SK-N-SH treated with all-trans-retinoic acid at 6 μM for 48 hours (cell line): ENCODE data around the gene KHDRBS1.
"Not testable (repeated sequence)": the region's sequence is repeated elsewhere in the genome, so short reads cannot be mapped to it uniquely, and the experiment has no call there.

Experiments
- ATAC-seq: fragments of 200-7000 bp; cut with Tn5 transposase; 3 replicates; pipeline ENCODE4 v1.9.1; 2020; ENCODE audit warnings: mild to moderate bottlenecking, moderate library complexity
- ARNTL ChIP-seq: fragments of 450-650 bp; formaldehyde crosslinking; IDR thresholded peaks from 2 replicates; pipeline ENCODE4 v1.5.0; 2020; ENCODE audit warnings: low read depth, mild to moderate bottlenecking, moderate library complexity, borderline replicate concordance
- BACH2 ChIP-seq: fragments of 250-450 bp; sonication (Bioruptor Pico); IDR thresholded peaks from 2 replicates; pipeline ENCODE4 v1.9.0; 2021; ENCODE audit warnings: mild to moderate bottlenecking, borderline replicate concordance
- CREB5 ChIP-seq: fragments of 250-450 bp; sonication (Bioruptor Pico); IDR thresholded peaks from 2 replicates; pipeline ENCODE4 v1.5.1; 2020; ENCODE audit warnings: low read depth, mild to moderate bottlenecking, moderate library complexity
- CSDC2 ChIP-seq: fragments of 250-450 bp; sonication (Bioruptor Pico); IDR thresholded peaks from 2 replicates; pipeline ENCODE4 v1.5.0; 2020; ENCODE audit warnings: mild to moderate bottlenecking, moderate library complexity
- CSRNP3 ChIP-seq: fragments of 250-450 bp; sonication (Bioruptor Pico); IDR thresholded peaks from 2 replicates; pipeline ENCODE4 v1.5.1; 2021; ENCODE audit warnings: mild to moderate bottlenecking, moderate library complexity
- ESRRG ChIP-seq: fragments of 250-450 bp; sonication (Bioruptor Pico); IDR thresholded peaks from 2 replicates; pipeline ENCODE4 v1.6.1; 2021; ENCODE audit warnings: mild to moderate bottlenecking
- GLIS3 ChIP-seq: fragments of 250-450 bp; sonication (Bioruptor Pico); IDR thresholded peaks from 2 replicates; pipeline ENCODE4 v1.5.0; 2020; ENCODE audit warnings: mild to moderate bottlenecking, moderate library complexity
- ISL1 ChIP-seq: fragments of 250-450 bp; sonication (Bioruptor Pico); IDR thresholded peaks from 2 replicates; pipeline ENCODE4 v2.1.2; 2022; ENCODE audit warnings: mild to moderate bottlenecking, moderate library complexity
- OSR1 ChIP-seq: fragments of 250-450 bp; sonication (Bioruptor Pico); IDR thresholded peaks from 2 replicates; pipeline ENCODE4 v1.8.0; 2022; ENCODE audit warnings: moderate library complexity, mild to moderate bottlenecking, inconsistent platforms
- PATZ1 ChIP-seq: fragments of 250-450 bp; sonication (Bioruptor Pico); IDR thresholded peaks from 2 replicates; pipeline ENCODE4 v1.8.0; 2020; ENCODE audit warnings: mild to moderate bottlenecking, moderate library complexity, borderline replicate concordance
- POU6F1 ChIP-seq: fragments of 250-450 bp; sonication (Bioruptor Pico); IDR thresholded peaks from 2 replicates; pipeline ENCODE4 v1.8.0; 2021; ENCODE audit warnings: low read depth, mild to moderate bottlenecking, moderate library complexity, borderline replicate concordance
- PPARA ChIP-seq: fragments of 250-450 bp; sonication (Bioruptor Pico); IDR thresholded peaks from 2 replicates; pipeline ENCODE4 v1.5.0; 2020; ENCODE audit warnings: mild to moderate bottlenecking, borderline replicate concordance
- RARB ChIP-seq: fragments of 250-450 bp; sonication (Bioruptor Pico); IDR thresholded peaks from 2 replicates; pipeline ENCODE4 v1.8.0; 2021; ENCODE audit warnings: mild to moderate bottlenecking, moderate library complexity
- SNAI2 ChIP-seq: fragments of 250-450 bp; sonication (Bioruptor Pico); IDR thresholded peaks from 2 replicates; pipeline ENCODE4 v1.5.0; 2020; ENCODE audit warnings: mild to moderate bottlenecking, moderate library complexity
- TCF4 ChIP-seq: fragments of 250-450 bp; sonication (Bioruptor Pico); IDR thresholded peaks from 2 replicates; pipeline ENCODE4 v1.8.0; 2021; ENCODE audit warnings: mild to moderate bottlenecking, moderate library complexity, borderline replicate concordance
- TOX ChIP-seq: fragments of 250-450 bp; sonication (Bioruptor Pico); IDR thresholded peaks from 2 replicates; pipeline ENCODE4 v1.8.0; 2021; ENCODE audit warnings: mild to moderate bottlenecking, moderate library complexity, borderline replicate concordance
- TSHZ2 ChIP-seq: fragments of 250-450 bp; sonication (Bioruptor Pico); IDR thresholded peaks from 2 replicates; pipeline ENCODE4 v1.5.0; 2020; ENCODE audit warnings: mild to moderate bottlenecking, moderate library complexity
- ZC3H10 ChIP-seq: fragments of 250-450 bp; sonication (Bioruptor Pico); IDR thresholded peaks from 2 replicates; pipeline ENCODE4 v1.5.1; 2021; ENCODE audit warnings: mild to moderate bottlenecking, moderate library complexity
- ZFP3 ChIP-seq: fragments of 250-450 bp; sonication (Bioruptor Pico); IDR thresholded peaks from 2 replicates; pipeline ENCODE4 v1.5.0; 2020; ENCODE audit warnings: mild to moderate bottlenecking, moderate library complexity
- ZFP30 ChIP-seq: fragments of 450-650 bp; formaldehyde crosslinking; IDR thresholded peaks from 2 replicates; pipeline ENCODE4 v1.5.0; 2022; ENCODE audit warnings: mild to moderate bottlenecking, moderate library complexity
- ZNF565 ChIP-seq: fragments of 450-650 bp; formaldehyde crosslinking; conservative IDR thresholded peaks from 2 replicates; pipeline ENCODE4 v1.5.0; 2020; ENCODE audit warnings: low read depth, mild to moderate bottlenecking, moderate library complexity
- ZNF70 ChIP-seq: fragments of 450-650 bp; formaldehyde crosslinking; IDR thresholded peaks from 2 replicates; pipeline ENCODE4 v1.5.0; 2020; ENCODE audit warnings: mild to moderate bottlenecking, moderate library complexity
- ZNF8 ChIP-seq: fragments of 450-650 bp; formaldehyde crosslinking; IDR thresholded peaks from 2 replicates; pipeline ENCODE4 v1.5.0; 2020; ENCODE audit warnings: mild to moderate bottlenecking, moderate library complexity

KHDRBS1 gene

GRCh38 chr1:32063261-32063681 is 49.6 kb downstream of the KHDRBS1 start:
- ATAC-seq: peak; percentile 63
- no peak for TF ChIP-seq PPARA (CRISPR knock-in tag)
- TF ChIP-seq ZFP3 (CRISPR knock-in tag): no peak

GRCh38 chr1:32065613-32066488 is 52.2 kb downstream of the KHDRBS1 start:
- not testable (repeated sequence) for ATAC-seq

GRCh38 chr1:32066489-32066873 is 52.8 kb downstream of the KHDRBS1 start:
- TF ChIP-seq CREB5 (CRISPR knock-in tag): no peak
- TF ChIP-seq BACH2 (CRISPR knock-in tag): no peak
- TF ChIP-seq ISL1 (CRISPR knock-in tag): no peak
- TF ChIP-seq TOX: no peak
- TF ChIP-seq ESRRG (CRISPR knock-in tag): no peak
- peak; percentile 33; the same call in 1 of the 2 replicates for TF ChIP-seq PATZ1
- no peak for TF ChIP-seq OSR1 (CRISPR knock-in tag)
- no peak for TF ChIP-seq ARNTL
- TF ChIP-seq POU6F1 (CRISPR knock-in tag): no peak
- TF ChIP-seq TCF4: no peak
- no peak for TF ChIP-seq ZFP30 (CRISPR knock-in tag)
- no peak for TF ChIP-seq CSRNP3 (CRISPR knock-in tag)
- no peak for TF ChIP-seq ZNF8 (CRISPR knock-in tag)
- TF ChIP-seq ZNF565 (CRISPR knock-in tag): no peak
- 0 out of 2 replicates have a peak, but pooled peaks have one; percentile 29 for TF ChIP-seq GLIS3 (CRISPR knock-in tag)
- TF ChIP-seq TSHZ2 (CRISPR knock-in tag): no peak
- TF ChIP-seq RARB (CRISPR knock-in tag): 0 out of 2 replicates have a peak, but pooled peaks have one; percentile 11
- TF ChIP-seq CSDC2: no peak
- TF ChIP-seq SNAI2 (CRISPR knock-in tag): no peak
- TF ChIP-seq PPARA (CRISPR knock-in tag): no peak
- TF ChIP-seq ZNF70 (CRISPR knock-in tag): no peak
- no peak for TF ChIP-seq ZC3H10 (CRISPR knock-in tag)
- TF ChIP-seq, all 23 proteins: peak for 3
- ATAC-seq: peak; percentile 5

More at GRCh38 chr1:32065613-32066488, 52.2 kb downstream of the KHDRBS1 start:
- TF ChIP-seq CREB5 (CRISPR knock-in tag): 0 out of 2 replicates have a peak, but pooled peaks have one; percentile 35
